HUES64 (cell line): ENCODE results near the gene FLRT3.

Experiments
- H3K27ac ChIP-seq: 2 replicates; pipeline ENCODE4 v1.7.0; 2013; ENCODE audit warnings: low read depth, low read length, inconsistent platforms
- H3K27me3 ChIP-seq: 2 replicates; pipeline ENCODE4 v1.6.1; 2013; ENCODE audit warnings: mild to moderate bottlenecking, low read length; ENCODE audit not compliant: insufficient read depth
- H3K36me3 ChIP-seq: 2 replicates; pipeline ENCODE4 v1.6.1; 2013; ENCODE audit warnings: mild to moderate bottlenecking, low read length; ENCODE audit not compliant: insufficient read depth
- H3K4me1 ChIP-seq: 2 replicates; pipeline ENCODE4 v1.6.1; 2013; ENCODE audit warnings: mild to moderate bottlenecking, low read length, moderate library complexity; ENCODE audit not compliant: insufficient read depth
- H3K4me3 ChIP-seq: 2 replicates; pipeline ENCODE4 v1.5.1; 2013; ENCODE audit warnings: mild to moderate bottlenecking, low read length, moderate library complexity
- H3K9ac ChIP-seq: 2 replicates; pipeline ENCODE4 v1.6.1; 2013; ENCODE audit warnings: mild to moderate bottlenecking, low read depth, low read length
- H3K9me3 ChIP-seq: 2 replicates; pipeline ENCODE4 v1.6.1; 2013; ENCODE audit warnings: low read depth, low read length; ENCODE audit not compliant: insufficient read depth
- WGBS: fragments of 150-250, 120-280 bp; methylation state at CpG from one replicate; pipeline ENCODE4 v1.1.7; 2013; ENCODE audit warnings: missing lambda C conversion rate; 5-methylcytosine and 5-hydroxymethylcytosine counted together

FLRT3 gene

GRCh38 chr20:14319704-14320103, 17.7 kb downstream of the FLRT3 start:
- no peak overlapping the region for H3K27ac ChIP-seq
- H3K27me3 ChIP-seq, result no peaks in the 10 kb centered on the region
- H3K4me1 ChIP-seq, result no peaks in the 10 kb centered on the region
- H3K36me3 ChIP-seq, result no peaks in the 10 kb centered on the region; the same call in 1 of the 2 replicates
- H3K9ac ChIP-seq, result no peak overlapping the region
- H3K9me3 ChIP-seq, result no peaks in the 10 kb centered on the region
- 86% methylated on average over 1 of the region's 1 CpG for WGBS
- H3K4me3 ChIP-seq, result no peak overlapping the region

GRCh38 chr20:14313341-14314020, 23.9 kb downstream of the FLRT3 start:
- Histone ChIP-seq H3K9me3 (no peaks in the 10 kb centered on the region), H3K27ac (no peak overlapping the region), H3K4me1 (peaks cover 8% of the 10 kb centered on the region), H3K27me3 (no peaks in the 10 kb centered on the region), H3K9ac (no peak overlapping the region), H3K36me3 (no peaks in the 10 kb centered on the region), H3K4me3 (no peak overlapping the region)
- 52% methylated on average over 1 of the region's 2 CpGs for WGBS

- 94% methylated on average over 2 of the region's 2 CpGs for WGBS
Measured at GRCh38 chr20:14312001-14312400, 25.4 kb downstream of the FLRT3 start.

GRCh38 chr20:14310977-14311627, 26.3 kb downstream of the FLRT3 start:
- H3K27ac ChIP-seq, result no peak overlapping the region
- no peaks in the 10 kb centered on the region for H3K9me3 ChIP-seq
- peaks cover 8% of the 10 kb centered on the region for H3K4me1 ChIP-seq
- H3K36me3 ChIP-seq, result no peaks in the 10 kb centered on the region
- WGBS, result 95% methylated on average over 4 of the region's 5 CpGs
- no peak overlapping the region for H3K9ac ChIP-seq
- no peaks in the 10 kb centered on the region for H3K27me3 ChIP-seq
- H3K4me3 ChIP-seq, result no peak overlapping the region

More at GRCh38 chr20:14312001-14312400, 25.4 kb downstream of the FLRT3 start:
- no peak overlapping the region for H3K4me3 ChIP-seq
- H3K27ac ChIP-seq, result no peak overlapping the region
- peaks cover 8% of the 10 kb centered on the region for H3K4me1 ChIP-seq
- H3K9me3 ChIP-seq, result no peaks in the 10 kb centered on the region
- H3K9ac ChIP-seq, result no peak overlapping the region
- no peaks in the 10 kb centered on the region for H3K27me3 ChIP-seq
- H3K36me3 ChIP-seq, result no peaks in the 10 kb centered on the region

- H3K4me1 ChIP-seq, result peaks cover 4% of the 10 kb centered on the region; the same call in 1 of the 2 replicates
- 97% methylated on average over 2 of the region's 2 CpGs for WGBS
- H3K36me3 ChIP-seq, result no peaks in the 10 kb centered on the region
- no peak overlapping the region for H3K9ac ChIP-seq
- no peak overlapping the region for H3K27ac ChIP-seq
- no peaks in the 10 kb centered on the region for H3K9me3 ChIP-seq
- no peaks in the 10 kb centered on the region for H3K27me3 ChIP-seq
- no peak overlapping the region for H3K4me3 ChIP-seq
Measured at GRCh38 chr20:14307956-14308355, 29.5 kb downstream of the FLRT3 start.

- Histone ChIP-seq H3K27me3 (no peaks in the 10 kb centered on the region), H3K9ac (no peak overlapping the region)
- WGBS, result 86% methylated on average over 1 of the region's 1 CpG
Measured at GRCh38 chr20:14304472-14304871, 32.9 kb downstream of the FLRT3 start.

GRCh38 chr20:14303651-14304050, 33.8 kb downstream of the FLRT3 start:
- Histone ChIP-seq H3K9me3 (no peaks in the 10 kb centered on the region), H3K27ac (no peak overlapping the region), H3K36me3 (no peaks in the 10 kb centered on the region), H3K4me1 (peaks cover 4% of the 10 kb centered on the region; the same call in 1 of the 2 replicates), H3K4me3 (no peak overlapping the region), H3K9ac (no peak overlapping the region), H3K27me3 (no peaks in the 10 kb centered on the region)

More at GRCh38 chr20:14304472-14304871, 32.9 kb downstream of the FLRT3 start:
- H3K27ac ChIP-seq, result no peak overlapping the region
- peaks cover 4% of the 10 kb centered on the region; the same call in 1 of the 2 replicates for H3K4me1 ChIP-seq
- H3K9me3 ChIP-seq, result no peaks in the 10 kb centered on the region
- no peak overlapping the region for H3K4me3 ChIP-seq
- H3K36me3 ChIP-seq, result no peaks in the 10 kb centered on the region

- H3K27ac ChIP-seq, result no peak overlapping the region
- 97% methylated on average over 6 of the region's 6 CpGs for WGBS
- no peaks in the 10 kb centered on the region for H3K9me3 ChIP-seq
- H3K4me1 ChIP-seq, result peaks cover 4% of the 10 kb centered on the region; the same call in 1 of the 2 replicates
- no peak overlapping the region for H3K4me3 ChIP-seq
- no peak overlapping the region for H3K9ac ChIP-seq
- H3K27me3 ChIP-seq, result no peaks in the 10 kb centered on the region
- H3K36me3 ChIP-seq, result no peaks in the 10 kb centered on the region
Measured at GRCh38 chr20:14303106-14303505, 34.3 kb downstream of the FLRT3 start.

- H3K27me3 ChIP-seq, result no peaks in the 10 kb centered on the region
- H3K9me3 ChIP-seq, result no peaks in the 10 kb centered on the region
- 95% methylated on average over 2 of the region's 4 CpGs for WGBS
- no peak overlapping the region for H3K4me3 ChIP-seq
- H3K4me1 ChIP-seq, result peaks cover 4% of the 10 kb centered on the region; the same call in 1 of the 2 replicates
- H3K27ac ChIP-seq, result no peak overlapping the region
- no peaks in the 10 kb centered on the region for H3K36me3 ChIP-seq
- no peak overlapping the region for H3K9ac ChIP-seq
Measured at GRCh38 chr20:14299831-14300230, 37.6 kb downstream of the FLRT3 start.

- no peaks in the 10 kb centered on the region for H3K27me3 ChIP-seq
- no peaks in the 10 kb centered on the region for H3K9me3 ChIP-seq
- no peak overlapping the region for H3K27ac ChIP-seq
- no peak overlapping the region for H3K4me3 ChIP-seq
- H3K4me1 ChIP-seq, result no peaks in the 10 kb centered on the region
- WGBS, result 90% methylated on average over 1 of the region's 3 CpGs
- H3K36me3 ChIP-seq, result no peaks in the 10 kb centered on the region
- H3K9ac ChIP-seq, result no peak overlapping the region
Measured at GRCh38 chr20:14295770-14296309, 41.6 kb downstream of the FLRT3 start.

GRCh38 chr20:14295238-14295637, 42.2 kb downstream of the FLRT3 start:
- Histone ChIP-seq H3K4me1 (no peaks in the 10 kb centered on the region), H3K9me3 (no peaks in the 10 kb centered on the region), H3K27ac (no peak overlapping the region), H3K9ac (no peak overlapping the region), H3K27me3 (no peaks in the 10 kb centered on the region), H3K4me3 (no peak overlapping the region), H3K36me3 (no peaks in the 10 kb centered on the region)
- WGBS, result 46% methylated on average over 2 of the region's 2 CpGs
